Sigmoid colon (tissue), 4 donors: Measurements from ENCODE around the gene RHBDL1.

Experiments used
- CTCF ChIP-seq, 4 experiments: fragments of 450-650 bp in 3 of 4; fragments of 200-600 bp in 1 of 4; IDR thresholded peaks; one replicate each; pipeline ENCODE4 v1.5.1; 2016 to 2019; ENCODE audit warnings: antibody characterized with exemption in 4 of 4, mild to moderate bottlenecking in 3 of 4, moderate library complexity in 2 of 4
- EP300 ChIP-seq, 4 donors: sonication (generic); formaldehyde crosslinking; IDR thresholded peaks; one replicate each; pipeline ENCODE4 v1.6.1; 2017; ENCODE audit warnings: antibody characterized with exemption in 4 of 4
- POLR2A ChIP-seq, 2 donors: fragments of 450-650 bp; IDR thresholded peaks; one replicate each; pipeline ENCODE4 v1.6.1; 2016; ENCODE audit warnings: antibody characterized with exemption in 2 of 2, mild to moderate bottlenecking in 2 of 2, moderate library complexity in 2 of 2
- POLR2AphosphoS5 ChIP-seq, 4 donors: sonication (generic); formaldehyde crosslinking; IDR thresholded peaks; one replicate each; pipeline ENCODE4 v1.6.1; 2017; ENCODE audit warnings: antibody characterized with exemption in 4 of 4

GRCh38 chr16:700684-701584 is 25.5 kb downstream of the RHBDL1 start:
- no peak for TF ChIP-seq CTCF (IDR thresholded peaks at IDR 0.05)
- no peak for TF ChIP-seq POLR2A (IDR thresholded peaks at IDR 0.05)
- no peak for TF ChIP-seq POLR2AphosphoS5 (IDR thresholded peaks at IDR 0.05)
- no peak for TF ChIP-seq EP300 (IDR thresholded peaks at IDR 0.05)
